Measurements from ENCODE around the gene HNF4A. TPM values are rescaled to one million over a fixed set of nuclear protein-coding genes. Genes with fewer than 3 reads are reported as not detected.

Gene HNF4A
- total and polyA plus RNA-seq, 2 of the 4 experiments (the other 2 are of a cell fraction): not detected

DNA sequence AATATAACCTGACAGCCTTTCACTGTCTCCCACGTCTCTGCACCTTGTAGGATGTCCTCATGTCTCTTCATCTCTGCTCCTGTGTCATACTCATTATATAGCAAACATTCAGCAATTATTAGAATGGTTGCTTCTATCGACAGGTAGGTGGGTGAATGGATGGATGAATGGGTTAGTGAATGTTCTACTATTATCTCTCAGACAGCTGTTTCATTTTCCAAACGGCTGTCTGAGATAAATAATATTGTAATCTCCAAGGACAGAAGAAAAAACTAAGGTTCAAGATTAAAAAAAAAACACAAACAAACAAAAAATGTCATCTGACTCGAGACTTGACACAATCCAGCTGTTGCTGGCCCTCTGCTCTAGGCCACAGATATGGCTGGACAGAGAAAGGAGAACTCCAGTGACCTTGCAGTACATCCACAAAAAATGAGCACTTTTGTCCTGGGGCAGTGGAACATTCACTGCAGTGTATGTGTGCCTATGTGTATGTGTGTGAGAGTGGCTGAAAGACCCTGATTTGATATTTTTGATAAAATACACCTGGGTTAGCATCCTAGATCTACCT, 2.1 kb downstream of the HNF4A start:
- H3K27me3 ChIP-seq (ENCODE audit: control insufficient read depth, insufficient read depth, low read length): peaks cover 30% of the 10 kb centered on the region
- H2BK20ac ChIP-seq (ENCODE audit: low read depth, low read length): no peak overlapping the region
- no peak overlapping the region for H2AK5ac ChIP-seq (ENCODE audit: low read depth, low read length)
- H3K4me2 ChIP-seq (ENCODE audit: low read depth, low read length): no peak overlapping the region
- in situ Hi-C loops (cut with MboI; ENCODE audit: low sequenced_read_pairs): no loop called here
- no CpG with 5 or more reads among the region's 4 CpGs for WGBS, 2 experiments (ENCODE audit: extremely low coverage in 2 of 2, insufficient read length in 1 of 2)
- no peak overlapping the region for H3K23ac ChIP-seq (ENCODE audit: low read depth, low read length)
- CTCF ChIA-PET: no interaction called here
- intact Hi-C loops (cut with micrococcal nuclease): no loop called here
- no peak overlapping the region for H3K56ac ChIP-seq (ENCODE audit: extremely low read depth, insufficient read depth, low read length)
- no peak overlapping the region for H2AK9ac ChIP-seq (replicated peaks; ENCODE audit: low read depth, low read length, poor library complexity)
- H3K9me3 ChIP-seq (ENCODE audit: control insufficient read depth, insufficient read depth, low read length): no peaks in the 10 kb centered on the region
- TF ChIP-seq POLR2A (IDR thresholded peaks at IDR 0.05; ENCODE audit: low read depth, low read length) (no peak), MXI1 (IDR thresholded peaks at IDR 0.05; ENCODE audit: borderline replicate concordance, low read depth, low read length) (no peak), CHD1 (IDR thresholded peaks at IDR 0.05; ENCODE audit: low read depth, low read length) (no peak), RCOR1 (IDR thresholded peaks at IDR 0.05; ENCODE audit: insufficient replicate concordance, low read length) (no peak), ELK1 (IDR thresholded peaks at IDR 0.05; ENCODE audit: borderline replicate concordance, low read depth, low read length) (no peak), RAD21 (IDR thresholded peaks at IDR 0.05; ENCODE audit: low read length) (no peak), RFX5 (IDR thresholded peaks at IDR 0.05; ENCODE audit: low read depth, low read length) (no peak), SMC3 (IDR thresholded peaks at IDR 0.05; ENCODE audit: low read depth, low read length) (no peak), NFE2L2 (IDR thresholded peaks at IDR 0.05; ENCODE audit: low read depth, low read length) (no peak), CTCF (conservative IDR thresholded peaks at IDR 0.05; ENCODE audit: low read depth, low read length) (no peak), MAZ (IDR thresholded peaks at IDR 0.05; ENCODE audit: borderline replicate concordance, low read depth, low read length) (no peak), FOS (IDR thresholded peaks at IDR 0.05; ENCODE audit: low read depth, low read length) (no peak), BHLHE40 (IDR thresholded peaks at IDR 0.05; ENCODE audit: low read depth, low read length) (no peak), CEBPB (IDR thresholded peaks at IDR 0.05; ENCODE audit: low read depth, low read length) (no peak), MAFK (IDR thresholded peaks at IDR 0.05; ENCODE audit: low read depth, low read length) (no peak), USF2 (IDR thresholded peaks at IDR 0.05; ENCODE audit: low read depth, low read length) (no peak)
- no peak overlapping the region for H4K5ac ChIP-seq (ENCODE audit: low read depth, low read length)
- no peak for DNase-seq
- no peaks in the 10 kb centered on the region for H3K36me3 ChIP-seq (ENCODE audit: control insufficient read depth, insufficient read depth, low read length)
- H3K9me1 ChIP-seq (ENCODE audit: insufficient read depth, low read length): no peaks in the 10 kb centered on the region
- POLR2A ChIA-PET (ENCODE audit: unreplicated experiment): no interaction called here
- H3K4ac ChIP-seq (ENCODE audit: low read depth, low read length): no peak overlapping the region
- no peak overlapping the region for H3K14ac ChIP-seq (replicated peaks; ENCODE audit: low read depth, low read length)
- no peak overlapping the region for H2BK15ac ChIP-seq (ENCODE audit: low read depth, low read length)
- no peaks in the 10 kb centered on the region for H4K20me1 ChIP-seq (ENCODE audit: insufficient read depth, low read length)
- H4K8ac ChIP-seq (ENCODE audit: low read depth in 2 of 2, low read length in 2 of 2): no peak overlapping the region
- no peaks in the 10 kb centered on the region for H3K4me1 ChIP-seq (ENCODE audit: control insufficient read depth, insufficient read depth, low read length)
- no peak overlapping the region for H2AFZ ChIP-seq (replicated peaks; ENCODE audit: low read length, poor library complexity)
- BruUV-seq (replicated peaks): no TSS peak
- H3K27ac ChIP-seq (ENCODE audit: insufficient read depth, low read length): no peak overlapping the region
- no peak overlapping the region for H2BK120ac ChIP-seq (ENCODE audit: low read depth, low read length)
- H4K91ac ChIP-seq (ENCODE audit: insufficient read depth, low read depth, low read length): no peak overlapping the region
- no peak overlapping the region for H3K4me3 ChIP-seq (ENCODE audit: insufficient read depth, low read depth, low read length)
- no peaks in the 10 kb centered on the region for H3K79me1 ChIP-seq (ENCODE audit: low read depth in 1 of 2, low read length in 2 of 2)
- no peak overlapping the region for H3K9ac ChIP-seq (ENCODE audit: low read depth, low read length)
- no peak overlapping the region for H2BK5ac ChIP-seq (ENCODE audit: low read depth, low read length, poor library complexity, severe bottlenecking)
- dilution Hi-C loops (cut with HindIII; ENCODE audit: low sequenced_read_pairs, unreplicated experiment): no loop called here
- ATAC-seq (ENCODE audit: low read depth): no peak
- no peak overlapping the region for H3K18ac ChIP-seq (ENCODE audit: low read depth, low read length)
